HG03442 (cell line): ENCODE data around the gene MED15.
"Not testable (repeated sequence)": the region's sequence is repeated elsewhere in the genome, so short reads cannot be mapped to it uniquely, and the experiment has no call there.

Experiments
- ATAC-seq: cut with Tn5 transposase; IDR thresholded peaks from one replicate; pipeline ENCODE4 v1.9.1; 2021; ENCODE audit warnings: mild to moderate bottlenecking, moderate library complexity; ENCODE audit not compliant: unreplicated experiment

The MED15 gene

GRCh38 chr22:20594486-20594885, 87.1 kb downstream of the MED15 start:
- not testable (repeated sequence) for ATAC-seq

- no peak for ATAC-seq
These were observed 88.1 kb downstream of the MED15 start for GRCh38 chr22:20595461-20595860.

- ATAC-seq: no peak
These were observed 91.7 kb downstream of the MED15 start for GRCh38 chr22:20599117-20599516.

DNA sequence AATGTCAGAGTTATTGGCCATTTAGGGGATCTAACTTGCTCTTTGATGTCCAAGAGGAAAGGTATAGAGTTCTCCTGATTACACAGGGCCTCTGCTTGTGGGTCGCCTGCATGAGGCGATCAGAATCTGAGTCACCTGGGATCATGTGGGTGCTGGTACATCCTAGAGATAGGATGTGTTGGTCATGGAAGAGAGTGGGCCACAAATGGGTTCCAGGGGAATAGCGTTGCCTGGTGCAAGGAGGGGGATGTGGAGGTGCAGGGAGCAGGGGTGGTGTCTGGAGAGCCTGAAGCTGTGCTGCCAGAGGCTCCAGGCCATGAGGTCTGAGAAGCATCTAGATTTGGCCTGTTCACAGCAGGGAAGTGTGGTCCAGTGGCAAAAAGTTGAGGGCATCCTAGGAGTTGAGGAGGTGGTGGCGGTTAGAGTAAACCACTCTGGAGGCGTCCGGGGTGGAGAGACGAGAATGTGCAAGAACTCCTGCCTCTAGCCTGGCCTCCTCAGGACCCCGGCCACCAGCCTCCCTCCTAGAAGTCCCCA, 92.8 kb downstream of the MED15 start:
- ATAC-seq: no peak

DNA sequence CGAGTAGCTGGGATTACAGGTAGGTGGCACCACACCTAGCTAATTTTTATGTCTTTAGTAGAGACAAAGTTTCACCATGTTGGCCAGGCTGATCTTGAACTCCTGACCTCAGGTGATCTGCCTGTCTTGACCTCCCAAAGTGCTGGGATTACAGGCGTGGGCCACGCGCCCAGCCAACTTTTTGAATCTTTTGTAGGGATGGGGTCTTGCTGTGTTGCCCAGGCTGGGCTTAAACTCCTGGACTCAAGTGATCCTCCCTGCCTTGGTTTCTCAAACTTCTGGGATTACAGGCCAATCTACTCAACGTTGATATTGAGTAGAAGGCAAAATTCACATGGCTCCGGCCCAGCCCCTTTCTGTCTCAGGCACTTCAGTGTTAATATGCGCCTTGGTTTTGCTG, 93.9 kb downstream of the MED15 start:
- no peak for ATAC-seq

DNA sequence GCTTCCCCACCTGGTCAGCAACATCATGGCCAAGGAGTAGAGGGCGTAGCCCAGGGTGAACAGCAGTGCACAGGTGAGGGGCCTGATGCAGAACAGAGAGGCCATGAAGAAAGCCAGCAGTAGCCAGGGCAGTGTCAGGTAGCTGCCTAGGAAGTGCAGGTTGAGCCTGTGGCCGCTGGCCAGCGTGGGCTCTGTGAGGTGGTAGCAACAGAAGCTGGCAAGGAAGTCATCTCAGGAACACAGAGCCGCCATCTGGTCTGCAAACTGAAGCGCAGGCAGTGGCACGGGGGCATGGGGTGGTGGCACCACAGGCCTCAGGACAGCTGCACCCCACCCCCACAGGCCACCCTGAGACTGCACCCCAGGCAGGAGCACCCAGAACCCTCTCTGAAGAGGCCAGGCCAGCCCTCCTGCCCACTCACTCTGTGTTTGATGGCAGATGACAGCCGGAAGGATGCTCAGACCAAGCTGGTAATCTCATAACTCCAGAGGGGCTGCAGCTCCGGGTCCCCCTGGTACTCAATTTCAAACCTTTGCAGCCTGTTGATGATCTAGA, 95.3 kb downstream of the MED15 start:
- ATAC-seq: no peak

DNA sequence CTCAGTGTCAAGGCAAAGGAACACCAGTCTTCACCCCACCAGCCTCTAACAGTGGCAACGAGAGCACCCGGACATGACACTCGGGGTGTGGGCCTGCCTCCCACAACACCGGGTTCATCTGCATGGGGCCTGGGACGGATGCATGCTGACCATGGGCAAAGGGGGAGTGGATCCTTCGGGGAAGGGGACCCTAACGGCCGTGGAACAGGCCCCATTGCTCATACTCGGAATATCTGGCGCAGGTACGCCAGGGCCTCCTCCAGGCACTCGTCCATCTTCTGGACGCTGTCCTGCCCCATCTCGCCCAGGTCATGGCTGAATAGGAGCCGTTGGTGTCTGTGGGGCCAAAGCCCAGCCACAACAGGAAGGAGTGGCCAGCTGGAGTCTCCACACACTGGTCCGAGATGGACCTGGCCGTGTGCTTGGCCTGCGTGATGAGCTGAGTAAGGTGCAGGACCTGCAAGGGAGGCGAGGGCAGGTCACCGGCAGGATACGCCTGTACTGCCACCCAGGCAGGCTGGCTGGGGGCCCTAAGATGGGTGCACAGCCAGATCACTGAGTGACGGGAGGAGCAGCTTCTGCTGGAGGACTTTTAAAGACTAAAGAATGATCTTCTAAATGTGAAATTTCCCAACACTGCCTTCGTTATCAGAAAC, 96.8 kb downstream of the MED15 start:
- no peak for ATAC-seq

GRCh38 chr22:20604776-20605221, 97.4 kb downstream of the MED15 start:
- ATAC-seq: no peak

- ATAC-seq: no peak
These were observed 97.9 kb downstream of the MED15 start for GRCh38 chr22:20605328-20605727.

DNA sequence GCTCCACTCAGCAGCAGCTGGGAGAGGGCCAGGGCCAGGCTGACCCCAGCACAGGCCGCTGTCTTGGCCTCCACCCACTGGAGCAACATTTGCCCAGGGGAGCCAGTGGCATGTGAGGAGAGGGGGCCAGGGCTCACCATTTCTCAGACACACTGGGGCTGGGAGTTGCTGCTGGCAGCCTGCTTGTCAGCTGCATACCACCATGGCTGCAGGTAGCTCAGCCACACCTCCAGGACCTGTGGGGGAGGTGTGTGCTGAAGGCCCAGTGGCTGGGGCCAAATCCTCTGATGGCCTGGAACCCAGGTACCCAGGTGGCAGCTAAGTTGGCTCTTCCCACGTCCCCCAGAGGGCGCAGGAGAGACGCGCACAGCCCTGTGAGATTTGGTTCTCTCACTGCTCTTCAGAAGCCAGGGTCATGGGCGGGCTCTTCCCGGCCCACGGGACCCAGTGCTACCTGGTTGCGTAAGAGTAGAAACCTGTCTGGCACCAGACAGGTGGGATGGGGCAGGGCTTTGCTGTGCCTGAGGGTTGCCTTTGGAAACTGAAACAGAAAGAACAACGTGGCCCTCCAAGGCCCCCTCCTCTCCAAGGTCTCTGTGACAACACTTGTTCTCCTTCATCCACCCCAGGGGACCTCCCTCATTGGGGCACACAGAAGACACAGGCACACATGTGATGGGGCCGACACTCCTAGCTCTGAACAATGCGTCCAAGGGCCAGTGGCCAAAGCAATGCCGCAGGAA, 98.8 kb downstream of the MED15 start:
- ATAC-seq: no peak

- no peak for ATAC-seq
These were observed 99.3 kb downstream of the MED15 start for GRCh38 chr22:20606784-20607128.

DNA sequence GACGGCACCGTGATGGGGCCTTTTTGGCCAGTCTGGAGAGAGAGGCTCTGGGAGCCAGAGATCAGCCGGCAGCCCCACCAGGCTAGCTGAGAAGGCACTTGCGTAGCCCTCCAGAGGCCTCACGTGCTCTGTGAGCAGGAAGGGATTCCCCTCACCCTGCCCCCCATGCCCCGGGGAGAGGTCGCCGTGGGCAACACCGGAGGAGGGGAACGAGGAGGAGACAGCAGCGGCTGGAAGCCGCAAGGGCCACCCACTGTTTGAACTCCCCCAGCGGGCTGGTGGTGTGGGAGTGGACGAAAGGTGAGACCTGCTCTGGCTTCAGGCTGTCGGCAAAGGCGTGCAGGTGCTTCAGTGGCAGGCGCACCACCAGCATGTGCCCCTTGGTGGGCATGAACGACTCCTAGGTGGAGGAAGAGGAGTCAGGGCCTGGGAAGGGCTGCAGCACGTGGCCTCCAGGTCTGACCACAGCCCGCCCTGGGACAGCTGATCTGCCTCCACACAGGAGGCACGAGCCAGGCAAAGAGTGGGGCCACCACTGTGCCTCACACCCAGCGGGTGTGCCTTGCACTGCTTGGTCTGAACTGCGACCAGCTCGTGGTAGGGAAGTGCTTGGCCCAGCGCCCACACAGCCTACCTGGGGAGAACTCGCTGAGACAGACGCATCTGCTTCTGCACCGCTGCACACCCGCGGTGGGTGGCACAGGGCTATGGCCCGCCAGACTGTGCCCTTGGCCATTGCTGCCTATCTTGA, 99.9 kb downstream of the MED15 start:
- no peak for ATAC-seq

DNA sequence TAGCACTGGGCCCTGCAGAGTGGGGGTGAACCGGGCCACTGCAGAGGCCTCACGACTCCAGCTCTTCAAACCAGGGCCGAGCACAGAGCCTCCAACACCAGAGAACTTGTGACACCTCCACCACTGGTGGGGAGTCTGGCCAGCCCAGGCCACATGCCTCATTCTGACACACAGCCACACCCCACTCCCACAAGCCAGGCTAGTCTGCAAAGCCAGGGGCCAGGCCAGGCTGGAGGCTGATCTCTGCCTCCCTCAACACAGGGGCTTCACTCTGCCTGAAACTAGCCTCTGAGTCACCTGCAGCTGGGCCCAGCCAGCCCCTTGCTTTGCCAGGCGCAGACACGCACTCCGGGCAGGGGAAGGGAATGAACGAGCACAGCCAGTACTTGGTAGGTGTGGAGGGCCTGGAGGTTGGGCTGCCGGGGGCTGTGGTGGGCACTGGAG, 102.9 kb downstream of the MED15 start:
- ATAC-seq: no peak

GRCh38 chr22:20610757-20611156, 103.3 kb downstream of the MED15 start:
- no peak for ATAC-seq

DNA sequence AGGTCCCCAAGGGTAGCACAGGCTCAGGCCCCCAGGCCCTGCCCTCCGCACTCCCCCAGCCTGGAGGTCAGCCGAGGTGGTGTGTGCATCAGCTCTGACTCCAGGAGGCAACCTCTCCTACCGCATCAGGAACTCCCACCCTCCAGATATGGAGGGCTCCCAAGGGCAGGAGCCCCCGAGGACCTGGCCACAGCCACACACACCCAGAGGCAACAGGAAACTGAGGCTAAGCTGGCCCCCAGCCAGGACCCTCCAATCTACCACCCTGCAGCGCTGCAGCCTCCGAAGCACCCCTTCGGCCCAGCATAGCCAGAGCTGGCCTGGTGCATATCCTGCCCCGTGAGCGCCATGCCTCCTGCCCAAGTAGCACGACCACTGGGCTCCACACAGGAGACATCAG, 104.0 kb downstream of the MED15 start:
- no peak for ATAC-seq

GRCh38 chr22:20613301-20613700, 105.9 kb downstream of the MED15 start:
- ATAC-seq: no peak

DNA sequence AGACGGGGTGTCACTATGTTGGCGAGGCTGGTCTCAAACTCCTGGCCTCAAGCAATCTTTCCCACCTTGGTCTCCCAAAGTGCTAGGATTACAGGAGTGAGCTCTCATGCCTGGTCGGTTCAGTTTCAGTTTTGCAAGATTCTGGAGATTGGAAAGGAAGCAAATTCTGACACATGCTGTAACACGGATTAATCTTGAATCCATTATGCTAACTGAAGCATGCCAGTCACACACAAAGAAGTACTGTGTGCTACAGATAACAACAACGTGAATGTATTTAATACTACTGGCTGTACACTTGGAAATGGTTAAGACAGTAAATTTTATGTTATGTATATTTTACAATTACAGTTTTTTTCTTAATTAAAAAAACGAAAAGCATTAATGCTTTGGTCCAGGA, 107.6 kb downstream of the MED15 start:
- ATAC-seq: no peak

DNA sequence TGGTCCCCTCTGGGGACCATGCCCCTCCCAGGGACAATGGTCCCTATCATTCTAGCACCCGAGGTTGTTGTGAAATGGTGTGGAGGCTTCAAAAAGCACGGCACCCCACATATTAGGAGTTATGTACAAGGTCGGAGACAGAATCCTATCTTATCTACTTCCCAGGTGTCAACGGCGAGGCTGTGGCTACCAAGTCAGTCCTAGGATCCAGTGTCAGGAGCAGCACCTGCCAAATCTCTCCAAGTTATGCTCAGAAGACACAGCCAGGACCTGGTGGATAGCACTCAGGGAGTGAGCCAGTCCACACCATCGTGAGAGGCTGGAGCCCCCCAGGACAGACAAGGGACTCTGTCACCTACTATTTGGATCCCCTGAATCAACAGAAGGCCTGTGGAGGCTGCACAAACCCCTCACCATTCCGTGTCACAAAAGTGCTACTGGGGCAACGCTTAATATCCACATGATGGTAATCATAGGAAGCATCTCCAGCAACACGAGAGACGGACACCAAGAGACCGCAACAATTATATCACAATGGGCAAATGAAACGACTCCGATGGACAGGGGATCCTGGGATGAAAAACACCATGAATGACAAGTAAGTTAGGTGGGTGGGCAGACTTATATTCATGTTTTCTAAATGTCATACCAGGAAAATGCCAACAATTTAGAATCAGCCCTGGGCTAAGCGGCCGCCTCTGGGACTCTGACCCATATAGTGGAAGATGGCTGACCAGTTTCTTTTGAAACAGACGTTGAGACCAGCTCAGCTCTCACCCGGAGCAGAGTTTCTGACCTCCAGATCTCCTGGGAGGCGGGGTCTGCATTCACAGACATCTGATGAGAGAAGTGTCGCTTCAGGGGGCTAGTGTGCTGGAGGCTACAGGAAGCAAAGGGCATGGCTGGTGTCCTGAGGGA, 108.4 kb downstream of the MED15 start:
- no peak for ATAC-seq

DNA sequence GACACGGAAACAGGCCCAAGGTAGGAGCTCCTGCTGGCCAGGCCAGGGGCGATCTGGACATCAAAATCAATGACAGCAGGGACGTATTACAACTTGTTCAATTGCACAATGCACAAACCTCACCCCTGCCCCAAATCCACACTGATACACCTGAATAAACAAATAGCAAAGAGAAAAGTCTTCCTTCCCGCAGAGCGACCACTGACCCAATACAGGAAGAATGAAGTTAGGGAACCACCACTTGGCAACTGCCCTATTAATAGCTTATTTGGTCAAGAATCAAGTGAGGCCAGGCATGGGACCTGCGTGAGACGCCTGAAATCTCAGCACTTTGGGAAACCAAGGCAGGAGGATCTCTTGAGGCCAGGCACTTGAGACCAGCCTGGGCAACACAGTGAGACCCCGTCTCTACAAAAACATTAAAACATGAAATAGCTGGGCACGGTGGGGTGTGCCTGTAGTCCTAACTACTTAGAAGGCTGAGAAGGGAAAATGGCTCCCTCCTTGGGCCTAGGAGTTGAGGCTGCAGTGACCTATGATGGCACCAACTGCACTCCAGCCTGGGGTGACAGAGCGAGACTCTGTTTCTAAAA, 109.1 kb downstream of the MED15 start:
- ATAC-seq: no peak

DNA sequence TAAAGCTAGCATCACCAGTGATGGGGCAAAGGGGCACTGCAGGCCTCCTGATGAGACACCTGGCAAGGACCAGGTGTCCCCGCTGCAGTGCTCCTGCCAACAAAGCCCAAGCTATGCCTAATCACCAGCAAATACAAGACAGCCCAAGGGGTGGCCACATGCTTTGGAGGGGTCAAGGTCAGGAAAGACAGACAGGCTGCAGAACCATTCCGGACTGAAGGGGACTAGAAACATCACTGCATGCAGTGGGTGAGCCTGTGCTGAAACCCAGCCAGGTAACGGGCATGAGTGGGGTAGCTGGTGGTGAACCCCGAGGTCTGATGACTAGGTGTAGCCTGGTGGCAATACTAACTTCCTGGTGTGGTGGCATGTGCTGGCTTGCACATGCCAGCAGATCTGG, 111.1 kb downstream of the MED15 start:
- no peak for ATAC-seq
